Right kidney (tissue), 1 donor: ENCODE data around the gene SIN3A.
"Not testable (repeated sequence)": the region's sequence is repeated elsewhere in the genome, so short reads cannot be mapped to it uniquely, and the experiment has no call there.

Source experiments
- DNase-seq: peaks from one replicate; pipeline ENCODE4 v3.0.0-alpha.2; 2016

SIN3A gene

GRCh38 chr15:75333654-75334419, 117.7 kb downstream of the SIN3A start:
- DNase-seq: not testable (repeated sequence)

DNA sequence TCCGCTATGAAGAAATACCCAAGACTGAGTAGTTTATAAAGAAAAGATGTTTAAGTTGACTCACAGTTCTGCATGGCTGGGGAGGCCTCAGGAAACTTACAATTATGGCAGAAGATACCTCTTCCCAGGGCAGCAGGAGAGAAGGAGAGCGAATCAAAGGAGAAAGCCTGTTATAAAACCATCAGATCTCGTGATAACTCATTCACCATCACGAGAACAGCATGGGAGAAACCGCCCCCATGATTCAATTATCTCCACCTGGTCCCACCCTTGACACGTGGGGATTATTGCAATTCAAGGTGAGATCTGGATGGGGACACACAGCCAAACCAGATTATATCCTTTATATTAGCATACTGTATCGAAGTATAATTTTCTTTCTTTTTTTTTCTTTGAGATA, 119.4 kb downstream of the SIN3A start:
- DNase-seq: not testable (repeated sequence)

DNA sequence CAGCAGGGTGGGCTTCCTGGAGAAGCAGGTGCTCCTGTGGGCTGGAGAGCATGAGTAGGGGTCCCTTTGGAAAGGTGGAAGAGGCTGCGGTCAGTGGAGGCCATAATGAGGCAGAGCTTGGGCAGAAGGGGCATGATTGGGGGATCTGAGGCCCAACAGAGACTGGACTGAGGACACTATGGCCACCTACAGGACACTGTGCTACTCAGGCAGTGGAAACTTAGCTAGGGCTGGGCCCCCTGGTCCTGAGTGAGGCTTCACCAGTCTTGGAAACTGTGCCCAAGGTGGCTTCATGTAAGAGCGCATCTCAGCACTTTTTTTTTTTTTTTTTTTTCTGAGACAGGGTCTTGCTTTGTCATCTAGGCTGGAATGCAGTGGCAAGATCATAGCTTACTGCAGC, 121.9 kb downstream of the SIN3A start:
- no peak for DNase-seq

- DNase-seq: no peak
These were observed 122.8 kb downstream of the SIN3A start for GRCh38 chr15:75328493-75329314.

- DNase-seq: no peak
These were observed 124.0 kb downstream of the SIN3A start for GRCh38 chr15:75327491-75327890.

- no peak for DNase-seq
These were observed 124.5 kb downstream of the SIN3A start for GRCh38 chr15:75327005-75327404.

- DNase-seq: no peak
These were observed 125.6 kb downstream of the SIN3A start for GRCh38 chr15:75325922-75326321.

GRCh38 chr15:75321711-75322110, 129.8 kb downstream of the SIN3A start:
- DNase-seq: no peak
